ENCODE results near the gene CNTNAP5.

GRCh38 chr2:124661558-124661957 lies 636.5 kb downstream of the CNTNAP5 start:
- no peak for TF ChIP-seq CTCF (IDR thresholded peaks at IDR 0.05 in 2 of 3, conservative IDR thresholded peaks at IDR 0.05 in 1 of 3; ENCODE audit: insufficient read depth in 2 of 3, low read depth in 1 of 3, low read length in 3 of 3)
- TF ChIP-seq ZNF134 (CRISPR knock-in tag; conservative IDR thresholded peaks at IDR 0.05) = no peak
- no peak for TF ChIP-seq NR1H2 (CRISPR knock-in tag; IDR thresholded peaks at IDR 0.05)
- TF ChIP-seq POLR2A (conservative IDR thresholded peaks at IDR 0.05) = no peak
- TF ChIP-seq POLR2AphosphoS5 (IDR thresholded peaks at IDR 0.05; ENCODE audit: control insufficient read depth, insufficient read depth, low read depth, low read length) = no peak
- no peak for TF ChIP-seq KDM5B (IDR thresholded peaks at IDR 0.05; ENCODE audit: insufficient replicate concordance, low read depth, low read length)
- TF ChIP-seq, protein P1, sequence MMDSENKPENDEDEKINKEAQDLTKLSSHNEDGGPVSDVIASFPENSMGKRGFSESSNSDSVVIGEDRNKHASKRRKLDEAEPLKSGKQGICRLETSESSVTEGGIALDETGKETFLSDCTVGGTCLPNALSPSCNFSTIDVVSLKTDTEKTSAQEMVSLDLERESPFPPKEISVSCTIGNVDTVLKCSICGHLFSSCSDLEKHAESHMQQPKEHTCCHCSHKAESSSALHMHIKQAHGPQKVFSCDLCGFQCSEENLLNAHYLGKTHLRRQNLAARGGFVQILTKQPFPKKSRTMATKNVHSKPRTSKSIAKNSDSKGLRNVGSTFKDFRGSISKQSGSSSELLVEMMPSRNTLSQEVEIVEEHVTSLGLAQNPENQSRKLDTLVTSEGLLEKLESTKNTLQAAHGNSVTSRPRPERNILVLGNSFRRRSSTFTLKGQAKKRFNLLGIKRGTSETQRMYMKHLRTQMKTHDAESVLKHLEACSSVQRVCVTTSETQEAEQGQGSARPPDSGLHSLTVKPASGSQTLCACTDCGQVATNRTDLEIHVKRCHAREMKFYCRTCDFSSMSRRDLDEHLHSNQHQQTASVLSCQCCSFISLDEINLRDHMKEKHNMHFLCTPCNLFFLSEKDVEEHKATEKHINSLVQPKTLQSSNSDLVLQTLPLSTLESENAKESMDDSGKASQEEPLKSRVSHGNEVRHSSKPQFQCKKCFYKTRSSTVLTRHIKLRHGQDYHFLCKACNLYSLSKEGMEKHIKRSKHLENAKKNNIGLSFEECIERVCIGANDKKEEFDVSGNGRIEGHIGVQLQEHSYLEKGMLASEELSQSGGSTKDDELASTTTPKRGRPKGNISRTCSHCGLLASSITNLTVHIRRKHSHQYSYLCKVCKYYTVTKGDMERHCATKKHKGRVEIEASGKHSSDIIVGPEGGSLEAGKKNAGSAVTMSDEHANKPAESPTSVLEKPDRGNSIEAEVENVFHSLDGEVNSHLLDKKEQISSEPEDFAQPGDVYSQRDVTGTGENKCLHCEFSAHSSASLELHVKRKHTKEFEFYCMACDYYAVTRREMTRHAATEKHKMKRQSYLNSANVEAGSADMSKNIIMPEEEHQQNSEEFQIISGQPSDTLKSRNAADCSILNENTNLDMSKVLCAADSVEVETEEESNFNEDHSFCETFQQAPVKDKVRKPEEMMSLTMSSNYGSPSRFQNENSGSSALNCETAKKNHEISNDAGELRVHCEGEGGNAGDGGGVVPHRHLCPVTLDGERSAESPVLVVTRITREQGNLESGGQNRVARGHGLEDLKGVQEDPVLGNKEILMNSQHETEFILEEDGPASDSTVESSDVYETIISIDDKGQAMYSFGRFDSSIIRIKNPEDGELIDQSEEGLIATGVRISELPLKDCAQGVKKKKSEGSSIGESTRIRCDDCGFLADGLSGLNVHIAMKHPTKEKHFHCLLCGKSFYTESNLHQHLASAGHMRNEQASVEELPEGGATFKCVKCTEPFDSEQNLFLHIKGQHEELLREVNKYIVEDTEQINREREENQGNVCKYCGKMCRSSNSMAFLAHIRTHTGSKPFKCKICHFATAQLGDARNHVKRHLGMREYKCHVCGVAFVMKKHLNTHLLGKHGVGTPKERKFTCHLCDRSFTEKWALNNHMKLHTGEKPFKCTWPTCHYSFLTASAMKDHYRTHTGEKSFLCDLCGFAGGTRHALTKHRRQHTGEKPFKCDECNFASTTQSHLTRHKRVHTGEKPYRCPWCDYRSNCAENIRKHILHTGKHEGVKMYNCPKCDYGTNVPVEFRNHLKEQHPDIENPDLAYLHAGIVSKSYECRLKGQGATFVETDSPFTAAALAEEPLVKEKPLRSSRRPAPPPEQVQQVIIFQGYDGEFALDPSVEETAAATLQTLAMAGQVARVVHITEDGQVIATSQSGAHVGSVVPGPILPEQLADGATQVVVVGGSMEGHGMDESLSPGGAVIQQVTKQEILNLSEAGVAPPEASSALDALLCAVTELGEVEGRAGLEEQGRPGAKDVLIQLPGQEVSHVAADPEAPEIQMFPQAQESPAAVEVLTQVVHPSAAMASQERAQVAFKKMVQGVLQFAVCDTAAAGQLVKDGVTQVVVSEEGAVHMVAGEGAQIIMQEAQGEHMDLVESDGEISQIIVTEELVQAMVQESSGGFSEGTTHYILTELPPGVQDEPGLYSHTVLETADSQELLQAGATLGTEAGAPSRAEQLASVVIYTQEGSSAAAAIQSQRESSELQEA (IDR thresholded peaks at IDR 0.05; ENCODE audit: low read depth) = no peak
- TF ChIP-seq EP300 (IDR thresholded peaks at IDR 0.05; ENCODE audit: low read length) = no peak
- no peak for TF ChIP-seq ARNT (IDR thresholded peaks at IDR 0.05)
- TF ChIP-seq FOXP4 (CRISPR knock-in tag; IDR thresholded peaks at IDR 0.05; ENCODE audit: borderline replicate concordance) = no peak
- TF ChIP-seq AFF1 (IDR thresholded peaks at IDR 0.05; ENCODE audit: low read depth in 1 of 2, partially characterized antibody in 2 of 2) = no peak
- TF ChIP-seq ETV6 (IDR thresholded peaks at IDR 0.05; ENCODE audit: borderline replicate concordance in 1 of 2, low read depth in 2 of 2, low read length in 1 of 2) = no peak
- no peak for TF ChIP-seq ETV6 (CRISPR knock-in tag; IDR thresholded peaks at IDR 0.05; ENCODE audit: borderline replicate concordance)
- TF ChIP-seq, protein P2, sequence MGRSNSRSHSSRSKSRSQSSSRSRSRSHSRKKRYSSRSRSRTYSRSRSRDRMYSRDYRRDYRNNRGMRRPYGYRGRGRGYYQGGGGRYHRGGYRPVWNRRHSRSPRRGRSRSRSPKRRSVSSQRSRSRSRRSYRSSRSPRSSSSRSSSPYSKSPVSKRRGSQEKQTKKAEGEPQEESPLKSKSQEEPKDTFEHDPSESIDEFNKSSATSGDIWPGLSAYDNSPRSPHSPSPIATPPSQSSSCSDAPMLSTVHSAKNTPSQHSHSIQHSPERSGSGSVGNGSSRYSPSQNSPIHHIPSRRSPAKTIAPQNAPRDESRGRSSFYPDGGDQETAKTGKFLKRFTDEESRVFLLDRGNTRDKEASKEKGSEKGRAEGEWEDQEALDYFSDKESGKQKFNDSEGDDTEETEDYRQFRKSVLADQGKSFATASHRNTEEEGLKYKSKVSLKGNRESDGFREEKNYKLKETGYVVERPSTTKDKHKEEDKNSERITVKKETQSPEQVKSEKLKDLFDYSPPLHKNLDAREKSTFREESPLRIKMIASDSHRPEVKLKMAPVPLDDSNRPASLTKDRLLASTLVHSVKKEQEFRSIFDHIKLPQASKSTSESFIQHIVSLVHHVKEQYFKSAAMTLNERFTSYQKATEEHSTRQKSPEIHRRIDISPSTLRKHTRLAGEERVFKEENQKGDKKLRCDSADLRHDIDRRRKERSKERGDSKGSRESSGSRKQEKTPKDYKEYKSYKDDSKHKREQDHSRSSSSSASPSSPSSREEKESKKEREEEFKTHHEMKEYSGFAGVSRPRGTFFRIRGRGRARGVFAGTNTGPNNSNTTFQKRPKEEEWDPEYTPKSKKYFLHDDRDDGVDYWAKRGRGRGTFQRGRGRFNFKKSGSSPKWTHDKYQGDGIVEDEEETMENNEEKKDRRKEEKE (IDR thresholded peaks at IDR 0.05; ENCODE audit: borderline replicate concordance in 1 of 2, control insufficient read depth in 1 of 2, low read depth in 2 of 2, low read length in 1 of 2) = no peak
- no peak for TF ChIP-seq SREBF1 (IDR thresholded peaks at IDR 0.05; ENCODE audit: borderline replicate concordance, low read depth, low read length)

All from K562 (cell line).